Stomach smooth muscle (tissue), 2 donors: ENCODE data around the gene PPP2R3B.

Experiments
- H3K27ac ChIP-seq: one replicate; pipeline ENCODE4 v1.7.0; 2013; ENCODE audit warnings: mild to moderate bottlenecking, low read length, inconsistent platforms
- H3K27me3 ChIP-seq, 2 donors: one replicate each; pipeline ENCODE4 v1.7.0; 2013; ENCODE audit warnings: low read length in 2 of 2; ENCODE audit not compliant: insufficient read depth in 2 of 2, control insufficient read depth in 1 of 2
- H3K36me3 ChIP-seq, 2 donors: one replicate each; pipeline ENCODE4 v1.7.0; 2013; ENCODE audit warnings: low read length in 2 of 2; ENCODE audit not compliant: control insufficient read depth in 2 of 2, insufficient read depth in 2 of 2
- H3K4me1 ChIP-seq: one replicate; pipeline ENCODE4 v1.7.0; 2013; ENCODE audit warnings: low read length; ENCODE audit not compliant: control insufficient read depth, insufficient read depth
- H3K4me3 ChIP-seq, 2 donors: one replicate each; pipeline ENCODE4 v1.7.0; 2013; ENCODE audit warnings: low read length in 2 of 2
- H3K9ac ChIP-seq, 2 donors: one replicate each; pipeline ENCODE4 v1.7.0; 2013; ENCODE audit warnings: low read length in 2 of 2, mild to moderate bottlenecking in 1 of 2
- H3K9me3 ChIP-seq, 2 donors: one replicate each; pipeline ENCODE4 v1.7.0; 2013; ENCODE audit warnings: low read length in 2 of 2; ENCODE audit not compliant: control insufficient read depth in 2 of 2
- donor health status: healthy.
- donor health status: Pancreatic carcinoma.

PPP2R3B gene

DNA sequence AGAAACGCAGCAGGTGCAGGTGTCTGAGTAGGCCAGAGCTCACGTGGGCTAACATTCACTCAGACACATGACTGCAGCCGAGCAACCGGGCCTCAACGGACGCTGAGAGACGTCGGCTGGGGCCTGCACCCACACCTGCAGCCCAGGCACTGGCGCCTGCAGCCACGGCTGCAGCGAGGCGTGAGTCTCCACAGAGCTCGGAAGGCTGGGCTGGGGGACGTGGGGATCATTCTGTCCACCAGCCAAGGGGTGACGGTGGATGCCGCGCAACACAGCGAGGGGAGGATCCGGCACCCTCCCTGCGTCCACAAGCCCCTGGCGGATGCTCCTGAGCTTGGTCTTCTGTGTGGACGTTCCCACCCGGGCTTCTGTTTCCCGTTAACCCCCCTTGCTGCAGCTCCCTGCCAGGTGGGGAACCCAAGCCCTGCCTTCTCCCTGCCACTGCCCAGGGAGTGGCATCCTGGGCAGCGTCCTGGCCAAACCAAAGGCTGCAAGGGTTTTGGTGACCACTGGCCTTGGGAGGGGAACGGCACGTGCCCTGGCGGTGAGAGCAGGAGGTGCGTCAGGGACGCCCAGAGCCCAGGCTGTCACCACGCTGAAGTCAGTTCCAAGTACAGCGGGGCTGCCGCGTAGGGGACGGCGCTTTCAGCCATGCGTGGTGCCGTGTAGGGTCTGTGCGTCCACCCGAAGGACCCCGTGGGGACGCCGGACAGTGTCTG, 16.3 kb downstream of the PPP2R3B start:
- Histone ChIP-seq H3K9me3 (no peaks in the 10 kb centered on the region), H3K27me3 (peaks cover 19 to 46% of the 10 kb centered on the region in 2 donors), H3K4me3 (no peak overlapping the region), H3K36me3 (no peaks in the 10 kb centered on the region), H3K27ac (no peak overlapping the region), H3K4me1 (peaks cover 13% of the 10 kb centered on the region), H3K9ac (no peak overlapping the region)

DNA sequence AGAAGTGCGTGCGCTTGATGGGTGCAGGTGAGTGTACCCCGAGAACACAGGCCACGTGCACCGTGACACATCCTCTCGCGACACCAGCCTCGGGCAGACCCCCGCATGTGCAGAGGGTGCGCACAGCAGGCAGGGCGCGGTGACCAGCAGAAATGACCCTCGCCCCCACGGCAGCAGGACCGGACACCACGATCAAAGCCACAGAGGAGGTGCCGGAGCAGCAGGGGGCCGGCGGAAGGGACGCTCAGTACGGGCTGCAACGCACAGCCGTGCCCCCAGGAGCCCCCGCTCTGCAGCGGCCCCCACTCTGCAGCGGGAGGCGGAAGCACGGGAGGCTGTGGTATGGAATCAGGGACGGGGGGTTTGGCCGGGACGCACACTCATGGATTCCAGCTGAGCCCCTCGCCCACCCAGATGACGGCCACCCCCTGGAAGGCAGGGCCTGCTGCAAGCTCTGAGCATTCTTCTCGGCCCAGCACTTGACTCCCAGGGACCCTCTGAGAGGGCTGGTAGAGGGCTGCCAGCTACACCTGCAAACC, 17.1 kb downstream of the PPP2R3B start:
- Histone ChIP-seq H3K4me3 (no peak overlapping the region), H3K27me3 (peaks cover 14 to 39% of the 10 kb centered on the region in 2 donors), H3K9me3 (no peaks in the 10 kb centered on the region), H3K4me1 (peaks cover 13% of the 10 kb centered on the region), H3K27ac (no peak overlapping the region), H3K9ac (no peak overlapping the region), H3K36me3 (no peaks in the 10 kb centered on the region)

GRCh38 chrX:368811-369562, 17.7 kb downstream of the PPP2R3B start:
- no peak overlapping the region for H3K4me3 ChIP-seq
- no peak overlapping the region for H3K9ac ChIP-seq
- H3K27me3 ChIP-seq, result peaks cover 11 to 34% of the 10 kb centered on the region in 2 donors
- H3K27ac ChIP-seq, result no peak overlapping the region
- no peaks in the 10 kb centered on the region for H3K36me3 ChIP-seq
- H3K4me1 ChIP-seq, result peaks cover 8% of the 10 kb centered on the region
- no peaks in the 10 kb centered on the region for H3K9me3 ChIP-seq

GRCh38 chrX:367866-368265, 18.8 kb downstream of the PPP2R3B start:
- Histone ChIP-seq H3K9ac (no peak overlapping the region), H3K9me3 (no peaks in the 10 kb centered on the region), H3K27me3 (peaks cover 9 to 26% of the 10 kb centered on the region in 2 donors), H3K36me3 (no peaks in the 10 kb centered on the region), H3K4me1 (no peaks in the 10 kb centered on the region), H3K4me3 (no peak overlapping the region), H3K27ac (no peak overlapping the region)

DNA sequence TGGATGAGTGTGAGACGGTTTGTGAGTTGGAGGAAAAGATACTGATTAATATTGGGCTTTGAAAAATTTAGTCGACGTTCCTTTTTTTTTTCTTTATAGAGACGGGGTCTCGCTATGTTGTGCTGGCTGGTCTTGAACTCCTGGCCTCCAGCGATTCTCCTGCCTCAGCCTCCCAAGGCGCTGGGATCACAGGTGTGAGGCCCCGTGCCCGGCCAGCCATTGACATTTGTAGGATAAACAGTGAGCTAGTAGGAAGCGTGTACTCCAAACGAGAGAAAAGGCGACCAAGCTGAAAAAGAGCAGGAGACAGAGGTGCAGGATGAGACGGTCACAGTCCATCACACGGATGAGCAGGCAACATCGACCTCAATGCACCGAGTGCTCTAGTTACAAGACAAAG, 19.4 kb downstream of the PPP2R3B start:
- no peak overlapping the region for H3K9ac ChIP-seq
- peaks cover 4 to 23% of the 10 kb centered on the region in 2 donors for H3K27me3 ChIP-seq
- no peak overlapping the region for H3K27ac ChIP-seq
- H3K4me1 ChIP-seq, result no peaks in the 10 kb centered on the region
- H3K36me3 ChIP-seq, result no peaks in the 10 kb centered on the region
- H3K4me3 ChIP-seq, result no peak overlapping the region
- H3K9me3 ChIP-seq, result no peaks in the 10 kb centered on the region

GRCh38 chrX:363621-364375, 22.9 kb downstream of the PPP2R3B start:
- no peaks in the 10 kb centered on the region for H3K27me3 ChIP-seq
- H3K9me3 ChIP-seq, result peaks cover 0 to 16% of the 10 kb centered on the region in 2 donors
- no peaks in the 10 kb centered on the region for H3K4me1 ChIP-seq
- no peak overlapping the region for H3K4me3 ChIP-seq
- peaks cover 0 to 5% of the 10 kb centered on the region in 2 donors for H3K36me3 ChIP-seq
- H3K27ac ChIP-seq, result no peak overlapping the region
- no peak overlapping the region for H3K9ac ChIP-seq

- Histone ChIP-seq H3K27ac (no peak overlapping the region), H3K36me3 (peaks cover 0 to 5% of the 10 kb centered on the region in 2 donors), H3K9me3 (peaks cover 0 to 16% of the 10 kb centered on the region in 2 donors), H3K9ac (no peak overlapping the region), H3K27me3 (no peaks in the 10 kb centered on the region), H3K4me1 (no peaks in the 10 kb centered on the region), H3K4me3 (no peak overlapping the region)
Observed at GRCh38 chrX:362937-363620, 23.6 kb downstream of the PPP2R3B start.

- Histone ChIP-seq H3K36me3 (peaks cover 0 to 5% of the 10 kb centered on the region in 2 donors), H3K27me3 (no peaks in the 10 kb centered on the region), H3K9ac (no peak overlapping the region), H3K9me3 (peaks cover 0 to 16% of the 10 kb centered on the region in 2 donors), H3K4me3 (no peak overlapping the region), H3K4me1 (no peaks in the 10 kb centered on the region), H3K27ac (no peak overlapping the region)
Observed at GRCh38 chrX:362351-362750, 24.4 kb downstream of the PPP2R3B start.

DNA sequence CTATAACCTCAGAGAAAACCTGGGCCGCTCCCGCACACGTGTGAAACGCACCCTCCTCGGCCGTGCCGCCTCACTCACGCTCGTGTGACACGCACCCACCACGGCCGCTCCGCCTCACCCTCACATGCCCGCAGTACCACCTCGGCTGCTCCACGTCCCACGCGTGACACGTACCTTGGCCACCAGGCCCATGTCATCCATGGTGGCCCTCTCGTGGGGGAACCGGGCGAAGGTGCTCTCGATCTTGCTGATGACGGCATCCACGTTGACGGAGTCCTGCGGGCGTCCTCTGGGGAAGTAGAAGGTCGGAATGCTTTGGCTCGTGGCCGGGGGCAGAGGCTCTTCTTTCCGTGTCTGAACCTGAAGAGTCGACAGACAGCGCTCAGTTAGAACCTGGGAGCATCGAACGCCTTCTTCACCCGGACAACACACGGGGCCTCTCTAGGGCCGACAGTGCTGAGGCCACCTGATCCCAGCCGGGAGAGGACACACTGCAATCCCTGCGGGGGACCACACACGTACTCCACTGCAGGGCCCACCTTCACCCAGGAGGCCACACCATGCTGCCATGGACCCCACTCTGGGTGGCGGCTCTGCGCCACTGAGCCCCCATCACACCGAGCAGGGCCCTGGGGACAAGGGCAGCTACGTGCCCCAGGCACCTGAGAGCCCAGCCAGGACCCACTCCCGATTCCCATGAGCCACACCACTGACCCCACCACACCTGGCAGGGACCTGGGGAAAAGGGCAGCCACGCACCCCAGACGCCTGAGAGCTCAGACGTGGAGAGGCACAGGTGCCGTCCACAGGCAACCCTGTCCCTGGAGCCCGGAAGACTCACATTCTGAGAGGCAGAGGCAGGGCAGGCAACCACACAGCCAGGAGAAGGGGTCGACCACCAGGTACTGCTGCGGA, 25.2 kb downstream of the PPP2R3B start:
- H3K36me3 ChIP-seq, result peaks cover 0 to 5% of the 10 kb centered on the region in 2 donors

More for the DNA sequence above, 25.2 kb downstream of the PPP2R3B start:
- Histone ChIP-seq H3K4me3 (no peak overlapping the region), H3K27ac (no peak overlapping the region), H3K9ac (no peak overlapping the region), H3K27me3 (no peaks in the 10 kb centered on the region), H3K4me1 (no peaks in the 10 kb centered on the region), H3K9me3 (peaks cover 0 to 16% of the 10 kb centered on the region in 2 donors)
